ENCODE data around the gene TAF3.

The TAF3 gene

DNA sequence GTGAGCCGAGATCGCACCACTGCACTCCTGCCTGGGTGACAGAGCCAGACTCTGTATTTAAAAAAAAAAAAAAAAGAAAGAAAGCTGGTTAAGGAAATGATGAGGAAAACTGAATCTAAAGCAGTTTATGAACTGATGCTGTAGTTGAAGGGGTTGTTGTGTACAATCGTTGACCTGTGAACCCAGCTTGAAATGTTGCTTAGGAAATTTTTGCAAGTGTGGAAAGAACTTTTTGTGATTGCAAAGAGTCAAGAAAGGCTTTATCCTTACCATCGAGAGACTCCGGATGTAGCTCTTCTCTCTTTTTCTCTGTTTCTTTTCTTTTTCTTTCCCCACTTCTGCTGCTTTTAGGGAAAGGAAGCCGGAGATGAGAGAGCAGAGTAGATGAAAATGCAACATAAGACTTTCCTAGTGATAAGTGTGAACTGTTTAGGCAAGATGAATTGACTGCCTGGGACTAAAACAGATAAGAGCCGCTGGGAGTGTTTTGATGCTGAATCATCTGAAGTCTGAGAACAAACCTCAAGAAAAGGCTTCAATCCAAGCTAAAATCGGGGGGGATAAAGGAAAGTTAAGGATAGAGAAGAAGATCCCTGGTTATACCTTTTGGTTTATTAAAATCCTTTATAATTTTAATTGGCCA, 69.0 kb downstream of the TAF3 start:
- peaks cover 11% of the 10 kb centered on the region for H3K4me1 ChIP-seq
- no peak overlapping the region for H3K27ac ChIP-seq
- H3K9ac ChIP-seq = no peak overlapping the region
- no peak overlapping the region for H3K4me3 ChIP-seq (ENCODE audit: low read depth, low read length)
- peaks cover 10% of the 10 kb centered on the region for H3K79me2 ChIP-seq
- no peak overlapping the region for H3K4me2 ChIP-seq (ENCODE audit: low read length)
- no peaks in the 10 kb centered on the region for H3K9me3 ChIP-seq (ENCODE audit: control insufficient read depth, low read length)
- no peaks in the 10 kb centered on the region for H3K27me3 ChIP-seq (ENCODE audit: control insufficient read depth, insufficient read depth, low read length)
- no peak overlapping the region for H2AFZ ChIP-seq
- H3K36me3 ChIP-seq (ENCODE audit: control insufficient read depth, insufficient read depth, low read length) = no peaks in the 10 kb centered on the region
- no peak for TF ChIP-seq CTCF (IDR thresholded peaks at IDR 0.05)

- H3K36me3 ChIP-seq (ENCODE audit: control insufficient read depth, insufficient read depth, low read length) = no peaks in the 10 kb centered on the region
- H3K4me3 ChIP-seq (ENCODE audit: low read depth, low read length) = no peak overlapping the region
- H3K27me3 ChIP-seq (ENCODE audit: control insufficient read depth, insufficient read depth, low read length) = no peaks in the 10 kb centered on the region
- peaks cover 11% of the 10 kb centered on the region for H3K4me1 ChIP-seq
- TF ChIP-seq CTCF (IDR thresholded peaks at IDR 0.05) = no peak
- no peak overlapping the region for H3K27ac ChIP-seq
- no peaks in the 10 kb centered on the region for H3K9me3 ChIP-seq (ENCODE audit: control insufficient read depth, low read length)
- H3K4me2 ChIP-seq (ENCODE audit: low read length) = no peak overlapping the region
- H3K9ac ChIP-seq = no peak overlapping the region
- no peak overlapping the region for H2AFZ ChIP-seq
- H3K79me2 ChIP-seq = no peaks in the 10 kb centered on the region
Observed at GRCh38 chr10:7889947-7890542, 71.7 kb downstream of the TAF3 start.

GRCh38 chr10:7890781-7891180, 72.5 kb downstream of the TAF3 start:
- H3K4me1 ChIP-seq = peaks cover 11% of the 10 kb centered on the region
- H3K36me3 ChIP-seq (ENCODE audit: control insufficient read depth, insufficient read depth, low read length) = no peaks in the 10 kb centered on the region
- no peak overlapping the region for H2AFZ ChIP-seq
- no peak for TF ChIP-seq CTCF (IDR thresholded peaks at IDR 0.05)
- no peaks in the 10 kb centered on the region for H3K27me3 ChIP-seq (ENCODE audit: control insufficient read depth, insufficient read depth, low read length)
- H3K4me2 ChIP-seq (ENCODE audit: low read length) = no peak overlapping the region
- H3K27ac ChIP-seq = no peak overlapping the region
- H3K9ac ChIP-seq = no peak overlapping the region
- no peak overlapping the region for H3K4me3 ChIP-seq (ENCODE audit: low read depth, low read length)
- H3K9me3 ChIP-seq (ENCODE audit: control insufficient read depth, low read length) = no peaks in the 10 kb centered on the region
- H3K79me2 ChIP-seq = peaks cover under 1% of the 10 kb centered on the region

DNA sequence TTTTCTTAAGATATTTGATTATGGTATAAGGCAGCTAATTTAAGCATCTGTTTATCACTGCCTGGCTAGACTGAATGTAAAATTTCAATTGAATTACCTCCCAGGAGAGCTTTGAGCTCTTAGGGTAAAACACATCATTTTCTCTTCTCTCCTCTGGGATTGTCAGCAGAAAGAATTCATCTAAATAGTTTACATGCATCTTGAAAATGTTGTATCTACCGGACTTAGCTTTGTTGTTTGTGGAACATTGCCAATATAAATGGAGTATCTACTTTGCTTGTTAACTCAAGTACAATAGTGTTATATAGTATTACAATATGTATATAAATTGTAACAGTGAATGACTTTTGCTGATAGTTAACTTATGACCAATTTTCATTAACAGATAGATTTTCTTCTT, 73.3 kb downstream of the TAF3 start:
- no peak overlapping the region for H3K4me3 ChIP-seq (ENCODE audit: low read depth, low read length)
- no peak overlapping the region for H3K9ac ChIP-seq
- peaks cover 11% of the 10 kb centered on the region for H3K4me1 ChIP-seq
- TF ChIP-seq CTCF (IDR thresholded peaks at IDR 0.05) = no peak
- H2AFZ ChIP-seq = no peak overlapping the region
- no peaks in the 10 kb centered on the region for H3K27me3 ChIP-seq (ENCODE audit: control insufficient read depth, insufficient read depth, low read length)
- H3K36me3 ChIP-seq (ENCODE audit: control insufficient read depth, insufficient read depth, low read length) = no peaks in the 10 kb centered on the region
- no peak overlapping the region for H3K27ac ChIP-seq
- H3K4me2 ChIP-seq (ENCODE audit: low read length) = no peak overlapping the region
- H3K79me2 ChIP-seq = peaks cover 7% of the 10 kb centered on the region
- no peaks in the 10 kb centered on the region for H3K9me3 ChIP-seq (ENCODE audit: control insufficient read depth, low read length)

- no peaks in the 10 kb centered on the region for H3K36me3 ChIP-seq (ENCODE audit: control insufficient read depth, insufficient read depth, low read length)
- no peak for TF ChIP-seq CTCF (IDR thresholded peaks at IDR 0.05)
- H3K9me3 ChIP-seq (ENCODE audit: control insufficient read depth, low read length) = no peaks in the 10 kb centered on the region
- no peak overlapping the region for H3K9ac ChIP-seq
- H2AFZ ChIP-seq = no peak overlapping the region
- H3K79me2 ChIP-seq = peaks cover 12% of the 10 kb centered on the region
- no peak overlapping the region for H3K27ac ChIP-seq
- H3K27me3 ChIP-seq (ENCODE audit: control insufficient read depth, insufficient read depth, low read length) = no peaks in the 10 kb centered on the region
- no peak overlapping the region for H3K4me3 ChIP-seq (ENCODE audit: low read depth, low read length)
- peaks cover 11% of the 10 kb centered on the region for H3K4me1 ChIP-seq
- no peak overlapping the region for H3K4me2 ChIP-seq (ENCODE audit: low read length)
Observed at GRCh38 chr10:7892146-7892545, 73.8 kb downstream of the TAF3 start.
